ENCODE measurements around the gene CFAP73.
"Not testable (repeated sequence)": the region's sequence is repeated elsewhere in the genome, so short reads cannot be mapped to it uniquely, and the experiment has no call there.

CFAP73 gene

DNA sequence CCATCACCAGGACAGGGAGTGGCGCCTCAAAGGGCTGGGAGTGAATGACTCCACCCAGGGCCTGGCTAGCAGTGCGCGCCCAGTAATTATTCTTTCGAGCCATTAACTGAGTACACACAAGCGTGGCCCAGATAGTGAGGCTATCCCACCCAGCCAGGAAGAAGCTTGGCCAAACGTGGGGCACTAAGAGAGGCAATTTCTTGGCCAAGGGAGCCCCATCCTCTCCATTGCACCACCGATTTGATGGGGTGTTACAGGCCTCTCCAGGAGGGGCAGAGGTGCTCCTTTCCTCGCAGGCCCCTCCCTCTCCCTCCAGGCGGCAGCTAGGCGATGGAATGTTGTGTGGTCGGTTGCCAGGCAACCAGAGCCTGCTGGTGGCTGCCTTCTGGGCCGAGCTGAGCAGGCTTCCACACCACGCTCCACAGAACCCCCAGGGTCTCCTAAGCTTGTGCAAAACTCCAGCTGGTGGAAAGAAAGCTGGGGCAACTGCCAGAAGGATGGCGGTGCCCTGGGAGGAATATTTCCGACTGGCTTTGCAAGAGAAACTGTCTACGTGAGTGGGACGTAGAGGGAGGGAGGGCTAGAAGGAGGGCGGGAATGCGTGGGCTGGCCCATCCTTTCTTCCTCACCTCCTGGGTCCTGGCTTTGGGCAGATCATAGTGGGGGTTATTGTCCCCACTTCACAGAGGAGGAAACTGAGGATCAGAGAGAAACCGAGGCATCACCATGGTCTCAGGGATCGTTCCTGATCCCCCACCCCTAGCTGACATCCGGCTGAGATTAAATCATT lies at the start of gene CFAP73:
CFAP73 (plus strand) TSS at position 364 of the 790 bp plus-strand sequence; CDS start at position 498, 134 bp downstream.
- DNase-seq: no peak

DNA sequence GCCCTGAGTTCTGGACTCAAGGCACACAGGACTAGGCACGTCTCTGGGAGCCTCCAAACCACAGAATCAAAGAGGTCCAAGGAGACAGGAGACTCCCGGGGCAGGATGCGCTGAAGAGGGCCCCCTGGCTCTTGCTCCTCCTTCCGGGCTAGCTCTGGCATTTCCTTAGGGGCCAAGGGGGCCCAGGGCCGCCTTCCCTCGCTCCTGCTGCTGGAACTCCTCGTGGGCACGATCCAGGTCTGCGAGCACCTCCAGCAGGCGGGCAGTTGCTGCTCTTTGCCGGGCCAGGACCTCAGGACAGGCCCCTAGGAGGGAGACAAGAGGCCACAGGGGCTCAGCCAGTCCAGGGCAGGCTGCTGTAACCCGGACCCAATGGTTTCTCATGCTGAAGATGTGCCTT lies 49.8 kb upstream of the CFAP73 start:
- no peak for DNase-seq

DNA sequence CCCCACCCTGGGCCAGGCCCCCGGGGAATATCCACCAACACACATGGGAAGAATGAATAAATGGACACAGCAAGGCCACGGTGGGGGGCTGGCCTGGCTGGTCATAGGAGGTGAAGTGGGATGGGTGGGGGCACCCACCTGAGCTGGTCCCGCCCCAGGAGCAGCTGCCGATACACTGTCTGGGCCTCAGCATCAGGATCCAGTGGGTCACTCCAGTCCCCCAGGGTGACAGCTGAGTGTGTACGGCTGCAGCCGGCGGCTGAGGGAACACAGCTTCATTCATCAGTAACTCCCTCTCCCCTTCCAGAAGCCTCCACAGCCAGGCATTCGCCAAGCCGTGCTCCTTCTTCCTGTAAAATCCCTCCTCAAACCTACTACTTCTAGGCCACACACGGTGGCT lies 47.8 kb upstream of the CFAP73 start:
- DNase-seq: no peak

- DNase-seq: no peak
Measured at GRCh38 chr12:113102811-113103210, 46.7 kb upstream of the CFAP73 start.

DNA sequence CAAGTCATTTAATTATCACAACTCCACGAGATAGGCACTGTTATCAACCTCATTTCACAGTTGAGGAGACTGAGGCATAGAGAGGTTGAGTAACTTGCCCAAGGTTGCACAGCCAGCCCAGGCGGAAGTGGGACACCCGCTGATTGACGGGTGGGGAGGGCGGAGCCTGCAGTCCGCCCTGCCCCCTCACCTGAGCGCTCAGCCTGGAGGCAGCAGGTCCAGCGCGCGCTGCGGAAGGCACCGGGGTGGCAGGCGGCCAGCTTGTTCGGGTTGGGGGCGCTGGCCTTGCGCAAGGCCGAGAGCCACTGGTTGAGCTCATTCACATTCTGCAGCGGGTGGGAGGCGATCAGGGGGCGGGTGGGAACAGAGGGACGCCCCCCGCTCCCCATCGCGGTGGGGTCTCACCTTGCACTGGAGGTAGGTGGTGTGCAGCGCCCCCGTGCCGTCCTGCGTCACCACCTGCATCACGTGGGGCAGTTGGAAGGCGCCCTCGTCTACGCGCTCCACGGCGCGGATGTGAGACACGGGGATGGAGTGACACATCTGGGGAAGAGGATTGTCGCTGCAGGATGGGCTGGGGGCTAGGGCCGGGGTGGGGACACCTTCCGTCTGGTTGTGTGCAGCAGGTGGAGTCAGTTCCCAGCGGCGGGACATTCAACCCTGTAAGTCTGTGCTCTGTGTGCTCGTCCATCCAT lies 45.6 kb upstream of the CFAP73 start:
- peak; percentile 71 for DNase-seq

DNA sequence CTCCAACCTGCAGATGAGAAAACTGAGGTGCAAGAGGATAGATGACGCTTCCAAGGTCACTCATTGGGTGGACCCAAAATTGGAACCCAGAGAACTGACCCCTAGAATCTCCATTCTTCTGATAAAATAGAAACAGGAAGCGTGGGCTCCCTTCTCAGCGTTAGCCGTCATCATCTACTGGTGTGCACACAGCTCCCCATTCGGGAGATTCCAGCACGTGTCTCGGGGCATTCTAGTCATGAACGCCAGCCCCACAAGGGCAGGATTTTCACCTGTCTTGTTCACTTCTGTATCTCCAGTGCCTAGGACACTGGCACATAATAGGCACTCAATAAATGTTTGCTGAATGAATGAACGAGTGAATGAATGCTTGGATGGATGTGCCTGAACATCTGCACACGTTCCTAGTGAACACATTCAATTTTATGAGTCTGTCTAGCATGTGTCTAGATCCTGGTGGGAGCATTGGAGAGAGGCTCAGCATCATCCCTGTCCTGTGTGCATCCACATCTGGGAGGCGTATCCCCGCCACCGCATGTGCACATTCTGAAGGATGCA lies 44.5 kb upstream of the CFAP73 start:
- DNase-seq: no peak

GRCh38 chr12:113105606-113106271 lies 43.8 kb upstream of the CFAP73 start:
- DNase-seq: no peak

- no peak for DNase-seq
Measured at GRCh38 chr12:113106361-113106760, 43.2 kb upstream of the CFAP73 start.

DNA sequence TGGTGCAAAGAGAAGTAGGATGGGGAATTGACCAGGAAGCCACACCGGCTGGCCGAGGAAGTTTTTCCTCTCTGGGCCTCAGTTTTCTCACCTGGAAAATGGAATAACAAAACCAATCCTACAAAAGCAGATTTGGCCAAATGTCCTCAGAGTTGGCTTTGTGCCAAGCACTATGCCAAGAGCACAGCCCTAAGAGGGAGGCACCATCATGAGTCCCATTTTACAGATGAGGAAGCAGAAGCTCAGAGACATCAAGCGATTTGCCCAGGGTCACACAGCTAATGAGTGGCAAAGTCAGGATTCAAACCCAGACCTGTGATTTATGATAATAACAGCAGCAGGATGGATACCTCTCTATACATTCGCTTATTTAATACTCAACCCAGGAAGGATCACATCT lies 41.2 kb upstream of the CFAP73 start:
- no peak for DNase-seq

- DNase-seq: no peak
Measured at GRCh38 chr12:113109360-113109759, 40.2 kb upstream of the CFAP73 start.

DNA sequence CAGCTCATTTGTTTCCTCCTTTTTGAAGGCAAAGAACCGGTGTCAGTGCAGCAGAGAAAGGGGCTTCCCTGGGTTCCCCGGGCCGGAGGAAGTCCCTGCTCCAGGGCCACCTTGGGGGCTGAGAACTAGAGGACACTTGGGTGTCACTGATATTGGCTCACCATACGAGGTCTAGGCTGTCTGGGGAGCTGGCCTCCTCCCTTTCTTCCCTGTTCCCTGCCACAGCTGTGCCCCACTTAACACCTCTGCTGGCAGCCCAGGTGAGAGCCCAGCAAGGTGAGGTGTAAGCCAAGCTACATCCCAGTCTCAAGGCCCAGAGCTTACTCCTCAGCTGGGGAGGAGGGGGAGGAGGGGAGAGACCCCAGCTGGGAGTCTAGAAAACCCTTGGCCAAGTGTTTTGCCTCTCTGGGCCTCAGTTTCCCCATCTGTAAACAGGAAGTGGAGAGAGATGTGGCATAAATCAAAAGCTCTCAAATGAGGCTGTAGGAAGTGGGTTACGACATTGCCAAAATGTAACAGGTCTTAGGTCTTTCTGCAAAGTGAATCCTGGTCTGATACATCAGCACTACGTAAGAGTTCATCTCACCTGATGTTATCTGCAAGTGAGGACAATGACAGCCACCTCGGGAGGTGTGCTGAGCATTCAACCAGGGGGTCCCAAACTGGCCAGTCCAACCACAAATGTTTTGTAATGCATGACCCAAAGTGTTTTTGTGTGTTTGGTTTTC lies 39.5 kb upstream of the CFAP73 start:
- DNase-seq: no peak

DNA sequence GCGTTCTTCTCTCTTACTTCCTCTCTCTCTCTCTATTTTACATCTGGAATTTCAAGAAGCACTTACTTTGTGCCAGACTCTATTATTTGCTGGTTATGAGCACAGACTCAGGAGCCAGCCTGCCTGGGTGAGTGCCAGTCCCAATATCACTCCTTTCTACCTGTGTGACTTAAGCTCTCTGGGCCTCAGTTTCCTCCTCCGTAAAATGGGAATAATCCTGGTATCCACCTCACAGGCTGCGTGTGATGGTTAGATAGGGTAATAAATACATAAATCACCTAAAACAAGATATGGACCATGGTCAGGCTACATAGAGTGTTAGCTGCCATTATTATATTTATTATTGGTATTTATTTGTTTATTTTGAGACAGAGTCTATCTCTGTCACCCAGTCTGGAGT lies 38.3 kb upstream of the CFAP73 start:
- DNase-seq: no peak

GRCh38 chr12:113112043-113112899 lies 37.3 kb upstream of the CFAP73 start:
- DNase-seq: no peak

DNA sequence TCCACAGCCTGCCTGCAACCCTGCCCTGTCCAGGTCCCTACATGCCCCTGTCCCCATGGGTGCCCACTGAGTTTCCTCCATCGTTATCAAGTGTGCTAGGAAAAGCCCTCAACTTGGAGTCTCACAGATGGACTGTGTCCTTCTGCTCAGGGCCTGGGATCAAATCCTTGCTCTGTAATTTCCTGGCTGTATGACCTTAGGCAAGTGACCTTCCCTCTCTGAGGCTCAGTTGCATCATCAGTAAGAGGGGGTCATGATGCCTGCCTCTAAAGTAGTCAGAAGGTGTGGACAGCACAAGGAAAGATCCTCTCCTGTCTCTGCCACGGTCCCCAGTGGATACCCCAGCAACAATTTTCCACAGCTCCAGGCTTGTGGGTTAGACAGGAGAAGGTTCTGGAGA lies 36.1 kb upstream of the CFAP73 start:
- no peak for DNase-seq

- DNase-seq: no peak
Measured at GRCh38 chr12:113114447-113115178, 34.9 kb upstream of the CFAP73 start.

GRCh38 chr12:113115455-113116126 lies 33.9 kb upstream of the CFAP73 start:
- DNase-seq: no peak

DNA sequence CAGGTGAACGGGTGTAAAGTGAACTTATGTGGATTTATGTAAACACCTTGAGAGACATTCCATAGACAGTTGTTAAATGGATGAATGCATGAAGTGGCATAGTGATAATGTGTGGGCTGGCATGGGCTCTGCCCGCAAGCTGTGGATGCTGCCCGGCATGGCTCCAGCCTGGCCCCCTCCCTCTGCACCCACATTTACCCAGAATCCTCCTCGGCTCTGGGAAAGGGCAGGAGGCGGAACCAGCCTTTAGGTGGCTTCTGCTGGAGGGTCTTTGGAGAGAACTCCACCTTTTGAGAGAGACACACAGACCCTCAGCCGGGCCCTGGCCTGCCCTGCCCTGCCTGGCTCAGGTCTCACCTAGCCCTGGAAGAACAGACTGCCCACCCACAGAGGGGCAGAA lies 32.6 kb upstream of the CFAP73 start:
- DNase-seq: no peak

DNA sequence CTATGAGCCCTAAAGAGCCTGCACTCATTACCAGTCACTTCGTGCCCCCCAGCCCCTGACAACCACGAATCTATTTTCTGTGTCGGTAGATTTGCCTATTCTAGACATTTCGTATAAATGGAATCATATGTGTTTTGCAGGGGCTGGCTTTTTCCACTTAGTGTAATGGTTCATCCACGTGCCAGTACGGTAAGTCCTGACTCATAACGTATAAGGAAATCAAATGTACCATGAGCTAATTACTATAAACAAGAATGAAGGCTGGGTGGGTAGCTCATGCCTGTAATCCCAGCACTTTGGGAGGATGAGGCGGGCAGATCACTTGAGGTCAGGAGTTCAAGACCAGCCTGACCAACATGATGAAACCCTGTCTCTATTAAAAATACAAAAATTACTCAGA lies 31.8 kb upstream of the CFAP73 start:
- DNase-seq: not testable (repeated sequence)

GRCh38 chr12:113118142-113118541 lies 31.4 kb upstream of the CFAP73 start:
- no peak for DNase-seq

- no peak for DNase-seq
Measured at GRCh38 chr12:113119980-113120669, 29.4 kb upstream of the CFAP73 start.

All from CD4-positive, alpha-beta T cell treated with Interleukin-15 for 1 hour (primary cell).